Liver (tissue), 9 donors: ENCODE data around the gene PTPMT1. TPM values are rescaled to one million over a fixed set of nuclear protein-coding genes. Genes with fewer than 3 reads are reported as not detected.

ENCODE experiments used
- DNase-seq: peaks from one replicate; pipeline ENCODE4 v3.0.0-alpha.2; 2017; ENCODE audit warnings: low spot score
- H3K27ac ChIP-seq, 2 donors: one replicate each; pipeline ENCODE4 v1.7.0; 2013; ENCODE audit warnings: inconsistent platforms in 2 of 2, low read length in 2 of 2, control low read depth in 1 of 2, low read depth in 1 of 2, mild to moderate bottlenecking in 1 of 2
- H3K27me3 ChIP-seq, 4 donors: one replicate each; pipeline versions ENCODE4 v1.6.1 to v1.7.0; 2013; ENCODE audit warnings: low read length in 3 of 4, inconsistent platforms in 1 of 4, mild to moderate bottlenecking in 1 of 4, moderate library complexity in 1 of 4; ENCODE audit not compliant: control insufficient read depth in 4 of 4, insufficient read depth in 4 of 4
- H3K36me3 ChIP-seq, 4 donors: one replicate each; pipeline versions ENCODE4 v1.6.1 to v1.7.0; 2013; ENCODE audit warnings: low read length in 3 of 4, mild to moderate bottlenecking in 3 of 4, low read depth in 1 of 4, moderate library complexity in 1 of 4; ENCODE audit not compliant: control insufficient read depth in 4 of 4, insufficient read depth in 3 of 4
- H3K4me1 ChIP-seq, 4 donors: one replicate each; pipeline versions ENCODE4 v1.6.1 to v1.7.0; 2013; ENCODE audit warnings: low read length in 3 of 4, mild to moderate bottlenecking in 3 of 4, moderate library complexity in 1 of 4; ENCODE audit not compliant: control insufficient read depth in 4 of 4, insufficient read depth in 4 of 4
- H3K4me3 ChIP-seq, 3 donors: one replicate each; pipeline versions ENCODE4 v1.6.1 to v1.7.0; 2013; ENCODE audit warnings: low read length in 3 of 3, control low read depth in 1 of 3, low read depth in 1 of 3, mild to moderate bottlenecking in 1 of 3
- H3K9ac ChIP-seq, 2 donors: one replicate each; pipeline ENCODE4 v1.7.0; 2013; ENCODE audit warnings: low read length in 2 of 2, mild to moderate bottlenecking in 2 of 2, moderate library complexity in 2 of 2, control low read depth in 1 of 2, low read depth in 1 of 2
- H3K9me3 ChIP-seq, 4 donors: one replicate each; pipeline versions ENCODE4 v1.6.1 to v1.7.0; 2013; ENCODE audit warnings: low read length in 3 of 4; ENCODE audit not compliant: control insufficient read depth in 4 of 4
- FOXA1 ChIP-seq: IDR thresholded peaks from 2 replicates; pipeline ENCODE4 v1.6.1; 2016; ENCODE audit warnings: antibody characterized with exemption
- FOXA2 ChIP-seq: IDR thresholded peaks from 2 replicates; pipeline ENCODE4 v1.6.1; 2016; ENCODE audit warnings: antibody characterized with exemption
- GABPA ChIP-seq, 2 donors: IDR thresholded peaks in 1 of 2; conservative IDR thresholded peaks in 1 of 2; 2 replicates each; pipeline ENCODE4 v1.6.1; 2016; ENCODE audit warnings: antibody characterized with exemption in 2 of 2, mild to moderate bottlenecking in 1 of 2, moderate library complexity in 1 of 2
- HNF4A ChIP-seq, 2 donors: conservative IDR thresholded peaks; 2 replicates each; pipeline ENCODE4 v1.6.1; 2016; ENCODE audit warnings: antibody characterized with exemption in 2 of 2, mild to moderate bottlenecking in 2 of 2
- HNF4G ChIP-seq: IDR thresholded peaks from 2 replicates; pipeline ENCODE4 v1.6.1; 2016; ENCODE audit warnings: antibody characterized with exemption
- JUND ChIP-seq, 2 donors: IDR thresholded peaks; 2 replicates each; pipeline ENCODE4 v1.6.1; 2016; ENCODE audit warnings: antibody characterized with exemption in 2 of 2
- NR2F2 ChIP-seq: IDR thresholded peaks from 2 replicates; pipeline ENCODE4 v1.6.1; 2016; ENCODE audit warnings: antibody characterized with exemption
- RAD21 ChIP-seq, 2 donors: IDR thresholded peaks; 2 replicates each; pipeline ENCODE4 v1.6.1; 2016; ENCODE audit warnings: antibody characterized with exemption in 2 of 2, mild to moderate bottlenecking in 2 of 2
- TAF1 ChIP-seq: conservative IDR thresholded peaks from 2 replicates; pipeline ENCODE4 v1.6.1; 2016; ENCODE audit warnings: antibody characterized with exemption, mild to moderate bottlenecking
- YY1 ChIP-seq: IDR thresholded peaks from 2 replicates; pipeline ENCODE4 v1.6.1; 2016; ENCODE audit warnings: antibody characterized with exemption, mild to moderate bottlenecking
- WGBS: extraction: QIAGEN DNeasy Blood & Tissue Kit; methylation state at CpG from one replicate; pipeline ENCODE4 v1.1.7; 2013; 5-methylcytosine and 5-hydroxymethylcytosine counted together
- polyA plus RNA-seq, 2 donors: library from polyadenylated mRNA; stranded (reverse) in 1 of 2; unstranded in 1 of 2; fragments of 200-250 nt in 1 of 2; fragments of >200 nt in 1 of 2; fragmentation: Nextera tagmentation in 1 of 2; extraction: Ambion mirVana in 1 of 2; gene quantifications; one replicate each; pipeline versions ENCODE4 v1.2.1 to v1.2.3, GENCODE V29; 2013 to 2015
- total RNA-seq, 2 donors: library from RNA; depleted of rRNA; stranded (reverse); fragments of >200 nt; gene quantifications; one replicate each; pipeline ENCODE4 v1.2.3, GENCODE V29; 2014
- TF ChIP-seq, protein P1 (sequence below): IDR thresholded peaks from 2 replicates; pipeline ENCODE4 v1.6.1; 2016; ENCODE audit warnings: antibody characterized with exemption
- TF ChIP-seq, protein P2 (sequence below): IDR thresholded peaks from 2 replicates; pipeline ENCODE4 v1.6.1; 2016; ENCODE audit warnings: antibody characterized with exemption
- TF ChIP-seq, protein P3 (sequence below): fragments of 150-350 bp; IDR thresholded peaks from 2 replicates; pipeline ENCODE4 v1.5.1; 2017; ENCODE audit warnings: improper control_type of control experiment, low read depth, low read length; ENCODE audit not compliant: missing input control
- TF ChIP-seq, protein P4 (sequence below): IDR thresholded peaks from 2 replicates; pipeline ENCODE4 v1.6.1; 2016; ENCODE audit warnings: antibody characterized with exemption, mild to moderate bottlenecking
- donor health status: healthy.
- donor health status: healthy.
- donor health status: healthy.
- donor health status: healthy.
- donor health status: healthy.

Gene PTPMT1
- total and polyA plus RNA-seq, 4 donors = 28.7 to 40.4 (median 33.5) TPM

DNA sequence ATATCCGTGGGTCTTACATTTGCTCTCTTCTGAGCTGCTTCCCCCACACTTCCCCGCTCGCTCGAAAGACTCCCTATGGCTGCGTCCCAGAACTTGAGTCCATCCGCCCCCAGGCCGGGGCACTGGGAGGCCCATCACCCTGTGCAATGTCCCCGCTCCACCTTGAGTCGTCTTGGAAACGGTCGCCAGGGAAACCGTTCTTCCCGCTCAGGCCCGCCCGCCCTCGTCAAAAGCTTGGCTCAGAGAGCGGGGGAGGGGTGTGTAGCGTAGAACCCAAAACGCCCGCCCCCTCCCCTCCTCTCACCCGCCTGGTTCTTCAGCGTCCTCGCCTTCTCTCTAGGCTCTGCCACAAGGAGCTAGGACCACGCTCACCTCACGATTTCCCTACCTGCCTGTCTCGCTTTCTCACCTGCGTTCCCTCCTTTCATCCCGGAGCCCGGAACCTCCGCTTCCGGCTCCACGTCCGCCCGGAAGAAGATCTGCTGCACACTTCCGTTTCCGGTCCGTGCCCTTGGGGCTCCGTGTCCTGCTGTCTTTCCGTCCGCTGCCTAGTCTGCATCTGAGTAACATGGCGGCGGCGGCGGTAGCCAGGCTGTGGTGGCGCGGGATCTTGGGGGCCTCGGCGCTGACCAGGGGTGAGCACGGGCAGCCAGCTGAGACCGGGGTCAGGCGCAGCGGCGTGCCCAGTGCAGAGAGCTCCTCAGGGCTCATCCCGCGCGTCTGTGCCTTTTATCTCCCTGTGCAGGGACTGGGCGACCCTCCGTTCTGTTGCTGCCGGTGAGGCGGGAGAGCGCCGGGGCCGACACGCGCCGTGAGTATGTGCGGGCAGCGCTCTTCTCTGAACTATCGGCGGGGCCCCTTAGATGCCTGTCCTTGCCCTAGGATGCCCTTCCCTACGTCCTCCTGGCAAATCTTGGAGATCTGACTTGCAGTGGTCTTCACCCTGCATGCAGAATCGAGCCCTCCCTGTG is 13.4 kb downstream of the PTPMT1 start, which contains the start of the genes KBTBD4 and NDUFS3 (continued):
- TF ChIP-seq, protein P1, sequence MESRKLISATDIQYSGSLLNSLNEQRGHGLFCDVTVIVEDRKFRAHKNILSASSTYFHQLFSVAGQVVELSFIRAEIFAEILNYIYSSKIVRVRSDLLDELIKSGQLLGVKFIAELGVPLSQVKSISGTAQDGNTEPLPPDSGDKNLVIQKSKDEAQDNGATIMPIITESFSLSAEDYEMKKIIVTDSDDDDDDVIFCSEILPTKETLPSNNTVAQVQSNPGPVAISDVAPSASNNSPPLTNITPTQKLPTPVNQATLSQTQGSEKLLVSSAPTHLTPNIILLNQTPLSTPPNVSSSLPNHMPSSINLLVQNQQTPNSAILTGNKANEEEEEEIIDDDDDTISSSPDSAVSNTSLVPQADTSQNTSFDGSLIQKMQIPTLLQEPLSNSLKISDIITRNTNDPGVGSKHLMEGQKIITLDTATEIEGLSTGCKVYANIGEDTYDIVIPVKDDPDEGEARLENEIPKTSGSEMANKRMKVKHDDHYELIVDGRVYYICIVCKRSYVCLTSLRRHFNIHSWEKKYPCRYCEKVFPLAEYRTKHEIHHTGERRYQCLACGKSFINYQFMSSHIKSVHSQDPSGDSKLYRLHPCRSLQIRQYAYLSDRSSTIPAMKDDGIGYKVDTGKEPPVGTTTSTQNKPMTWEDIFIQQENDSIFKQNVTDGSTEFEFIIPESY = no peak
- TF ChIP-seq JUND (IDR thresholded peaks at IDR 0.05) = no peak
- peak; percentile 10 for TF ChIP-seq FOXA1
- TF ChIP-seq YY1 = peak; percentile 96
- TF ChIP-seq RAD21 (IDR thresholded peaks at IDR 0.05) = peak; percentile 51 to 55
- TF ChIP-seq HNF4G = no peak
- TF ChIP-seq FOXA2 = no peak

DNA sequence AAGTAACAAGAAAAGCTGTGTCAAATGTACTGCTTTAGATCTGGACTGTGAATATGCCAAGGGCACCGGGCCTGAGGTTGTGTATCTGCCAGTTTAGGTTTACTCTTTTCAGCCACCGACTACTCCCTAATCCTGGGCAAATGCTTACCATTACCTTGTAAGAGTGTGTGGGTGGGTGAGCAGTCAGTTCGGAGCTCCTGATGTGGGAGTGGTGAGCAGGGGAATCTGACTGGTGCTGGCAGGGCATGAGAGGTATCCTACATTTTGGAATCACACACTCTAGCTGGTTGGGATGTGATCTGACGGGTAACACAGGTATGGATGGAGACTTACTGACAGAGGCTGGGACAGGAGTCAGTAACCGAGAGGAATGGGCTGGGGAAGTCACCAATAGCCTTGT is 18.4 kb downstream of the PTPMT1 start:
- Histone ChIP-seq H3K4me1 (peaks cover 1 to 16% (median 14%) of the 10 kb centered on the region in 4 donors), H3K4me3 (no peak overlapping the region)

More for the DNA sequence above, 18.4 kb downstream of the PTPMT1 start:
- no peaks in the 10 kb centered on the region for H3K27me3 ChIP-seq
- H3K9me3 ChIP-seq = no peaks in the 10 kb centered on the region
- no peak overlapping the region for H3K27ac ChIP-seq
- TF ChIP-seq HNF4A (conservative IDR thresholded peaks at IDR 0.05) (no peak), HNF4G (no peak), FOXA1 (no peak), NR2F2 (no peak), GABPA (IDR thresholded peaks at IDR 0.05 in 1 of 2, conservative IDR thresholded peaks at IDR 0.05 in 1 of 2) (no peak), JUND (IDR thresholded peaks at IDR 0.05) (no peak), FOXA2 (no peak), YY1 (no peak), RAD21 (IDR thresholded peaks at IDR 0.05) (no peak), TAF1 (no peak)
- TF ChIP-seq, protein P2, sequence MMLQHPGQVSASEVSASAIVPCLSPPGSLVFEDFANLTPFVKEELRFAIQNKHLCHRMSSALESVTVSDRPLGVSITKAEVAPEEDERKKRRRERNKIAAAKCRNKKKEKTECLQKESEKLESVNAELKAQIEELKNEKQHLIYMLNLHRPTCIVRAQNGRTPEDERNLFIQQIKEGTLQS = no peak
- TF ChIP-seq, protein P3, sequence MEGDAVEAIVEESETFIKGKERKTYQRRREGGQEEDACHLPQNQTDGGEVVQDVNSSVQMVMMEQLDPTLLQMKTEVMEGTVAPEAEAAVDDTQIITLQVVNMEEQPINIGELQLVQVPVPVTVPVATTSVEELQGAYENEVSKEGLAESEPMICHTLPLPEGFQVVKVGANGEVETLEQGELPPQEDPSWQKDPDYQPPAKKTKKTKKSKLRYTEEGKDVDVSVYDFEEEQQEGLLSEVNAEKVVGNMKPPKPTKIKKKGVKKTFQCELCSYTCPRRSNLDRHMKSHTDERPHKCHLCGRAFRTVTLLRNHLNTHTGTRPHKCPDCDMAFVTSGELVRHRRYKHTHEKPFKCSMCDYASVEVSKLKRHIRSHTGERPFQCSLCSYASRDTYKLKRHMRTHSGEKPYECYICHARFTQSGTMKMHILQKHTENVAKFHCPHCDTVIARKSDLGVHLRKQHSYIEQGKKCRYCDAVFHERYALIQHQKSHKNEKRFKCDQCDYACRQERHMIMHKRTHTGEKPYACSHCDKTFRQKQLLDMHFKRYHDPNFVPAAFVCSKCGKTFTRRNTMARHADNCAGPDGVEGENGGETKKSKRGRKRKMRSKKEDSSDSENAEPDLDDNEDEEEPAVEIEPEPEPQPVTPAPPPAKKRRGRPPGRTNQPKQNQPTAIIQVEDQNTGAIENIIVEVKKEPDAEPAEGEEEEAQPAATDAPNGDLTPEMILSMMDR = no peak
- TF ChIP-seq, protein P4, sequence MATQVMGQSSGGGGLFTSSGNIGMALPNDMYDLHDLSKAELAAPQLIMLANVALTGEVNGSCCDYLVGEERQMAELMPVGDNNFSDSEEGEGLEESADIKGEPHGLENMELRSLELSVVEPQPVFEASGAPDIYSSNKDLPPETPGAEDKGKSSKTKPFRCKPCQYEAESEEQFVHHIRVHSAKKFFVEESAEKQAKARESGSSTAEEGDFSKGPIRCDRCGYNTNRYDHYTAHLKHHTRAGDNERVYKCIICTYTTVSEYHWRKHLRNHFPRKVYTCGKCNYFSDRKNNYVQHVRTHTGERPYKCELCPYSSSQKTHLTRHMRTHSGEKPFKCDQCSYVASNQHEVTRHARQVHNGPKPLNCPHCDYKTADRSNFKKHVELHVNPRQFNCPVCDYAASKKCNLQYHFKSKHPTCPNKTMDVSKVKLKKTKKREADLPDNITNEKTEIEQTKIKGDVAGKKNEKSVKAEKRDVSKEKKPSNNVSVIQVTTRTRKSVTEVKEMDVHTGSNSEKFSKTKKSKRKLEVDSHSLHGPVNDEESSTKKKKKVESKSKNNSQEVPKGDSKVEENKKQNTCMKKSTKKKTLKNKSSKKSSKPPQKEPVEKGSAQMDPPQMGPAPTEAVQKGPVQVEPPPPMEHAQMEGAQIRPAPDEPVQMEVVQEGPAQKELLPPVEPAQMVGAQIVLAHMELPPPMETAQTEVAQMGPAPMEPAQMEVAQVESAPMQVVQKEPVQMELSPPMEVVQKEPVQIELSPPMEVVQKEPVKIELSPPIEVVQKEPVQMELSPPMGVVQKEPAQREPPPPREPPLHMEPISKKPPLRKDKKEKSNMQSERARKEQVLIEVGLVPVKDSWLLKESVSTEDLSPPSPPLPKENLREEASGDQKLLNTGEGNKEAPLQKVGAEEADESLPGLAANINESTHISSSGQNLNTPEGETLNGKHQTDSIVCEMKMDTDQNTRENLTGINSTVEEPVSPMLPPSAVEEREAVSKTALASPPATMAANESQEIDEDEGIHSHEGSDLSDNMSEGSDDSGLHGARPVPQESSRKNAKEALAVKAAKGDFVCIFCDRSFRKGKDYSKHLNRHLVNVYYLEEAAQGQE = no peak
- TF ChIP-seq, protein P1 = no peak
- 94% methylated on average over 5 of the region's 5 CpGs for WGBS
- H3K9ac ChIP-seq = no peak overlapping the region
- H3K36me3 ChIP-seq = peaks cover 9 to 42% (median 34%) of the 10 kb centered on the region in 4 donors
- DNase-seq = no peak
